MG63 (cell line): ENCODE measurements around the gene VAMP4. TPM values are rescaled to one million over a fixed set of nuclear protein-coding genes. Genes with fewer than 3 reads are reported as not detected.

ENCODE experiments used
- DNase-seq: peaks from one replicate; pipeline ENCODE4 v3.0.0-alpha.2; 2020
- H3K27me3 ChIP-seq: fragments of 250-450 bp; sonication (Bioruptor Pico); 2 replicates; pipeline ENCODE4 v1.5.1; 2020; ENCODE audit warnings: mild to moderate bottlenecking, moderate library complexity
- H3K36me3 ChIP-seq: fragments of 250-450 bp; sonication (Bioruptor Pico); 2 replicates; pipeline ENCODE4 v1.5.1; 2020; ENCODE audit warnings: mild to moderate bottlenecking, moderate library complexity
- H3K4me3 ChIP-seq: fragments of 250-450 bp; sonication (Bioruptor Pico); 2 replicates; pipeline ENCODE4 v1.5.1; 2020; ENCODE audit warnings: mild to moderate bottlenecking, moderate library complexity
- H3K9me3 ChIP-seq: fragments of 250-450 bp; sonication (Bioruptor Pico); 2 replicates; pipeline ENCODE4 v1.5.1; 2020; ENCODE audit warnings: mild to moderate bottlenecking, moderate library complexity
- total RNA-seq: library from RNA; depleted of rRNA; stranded (reverse); fragments of >200 nt; shearing (Covaris generic); gene quantifications from 2 replicates; pipeline ENCODE4 v1.2.3, GENCODE V29; 2014; ENCODE audit warnings: low replicate concordance; rRNA removed

The VAMP4 gene, protein sequence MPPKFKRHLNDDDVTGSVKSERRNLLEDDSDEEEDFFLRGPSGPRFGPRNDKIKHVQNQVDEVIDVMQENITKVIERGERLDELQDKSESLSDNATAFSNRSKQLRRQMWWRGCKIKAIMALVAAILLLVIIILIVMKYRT
- total RNA-seq: 8.0 and 12.1 TPM in 2 replicates

- H3K27me3 ChIP-seq: no peaks in the 10 kb centered on the region
- peak within 1 kb of the TSS; percentile 96 for H3K4me3 ChIP-seq
- peaks cover 9% of the 10 kb centered on the region for H3K36me3 ChIP-seq
- DNase-seq: peak; percentile 92
- no peaks in the 10 kb centered on the region for H3K9me3 ChIP-seq
Observed at GRCh38 chr1:171741872-171742576, at the start of gene VAMP4. Gene VAMP4 (minus strand): TSS chr1:171742065. CDS start chr1:171738414, 3,651 bp downstream.

DNA sequence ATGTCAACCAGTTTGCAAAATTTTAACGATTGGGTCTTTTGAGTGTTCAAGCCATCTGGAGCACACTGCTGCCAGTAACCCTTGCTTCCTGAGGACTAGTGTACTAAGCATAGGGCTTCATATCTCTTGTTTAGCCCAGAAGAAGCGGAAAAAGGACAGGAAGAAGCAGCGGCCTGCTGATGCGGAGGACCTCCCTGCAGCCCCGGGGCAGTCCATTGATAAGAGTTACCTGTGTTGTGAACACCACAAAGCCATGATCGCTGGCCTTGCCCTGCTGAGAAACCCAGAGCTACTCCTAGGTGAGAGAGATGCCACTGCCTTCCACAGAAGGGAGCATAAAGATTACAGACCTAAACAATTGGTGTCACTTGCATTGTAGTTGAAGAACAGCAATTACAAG, 48.5 kb upstream of the VAMP4 start:
- DNase-seq: no peak
- no peaks in the 10 kb centered on the region for H3K9me3 ChIP-seq
- no peaks in the 10 kb centered on the region for H3K27me3 ChIP-seq
- H3K4me3 ChIP-seq: no peak overlapping the region
- H3K36me3 ChIP-seq: peaks cover 98% of the 10 kb centered on the region

DNA sequence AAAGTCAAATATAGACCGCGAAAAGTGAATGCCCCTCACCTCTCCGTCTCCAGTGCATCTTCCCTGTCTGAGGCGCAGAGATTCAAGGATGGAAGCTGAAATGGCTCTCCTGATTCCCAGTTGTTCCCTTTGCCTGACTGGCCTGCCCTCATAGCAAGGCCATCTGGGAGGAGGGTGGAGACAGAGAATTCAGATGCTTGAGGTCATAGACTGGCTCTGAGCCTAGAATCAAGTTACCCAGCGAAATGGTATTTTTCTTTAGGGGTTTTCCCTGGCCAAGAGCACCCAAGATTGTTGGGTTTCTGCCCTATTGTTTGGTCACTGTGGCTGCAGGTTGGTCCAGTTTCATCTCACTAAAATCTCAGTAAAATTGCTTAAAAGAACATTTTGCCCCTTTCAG, 46.8 kb upstream of the VAMP4 start:
- Histone ChIP-seq H3K9me3 (no peaks in the 10 kb centered on the region), H3K4me3 (no peak overlapping the region), H3K27me3 (no peaks in the 10 kb centered on the region), H3K36me3 (peaks cover 92% of the 10 kb centered on the region)
- DNase-seq: peak; percentile 59

- no peak overlapping the region for H3K4me3 ChIP-seq
- no peak for DNase-seq
- no peaks in the 10 kb centered on the region for H3K27me3 ChIP-seq
- no peaks in the 10 kb centered on the region for H3K9me3 ChIP-seq
- H3K36me3 ChIP-seq: peaks cover 89% of the 10 kb centered on the region
Observed at GRCh38 chr1:171787686-171788480, 46.0 kb upstream of the VAMP4 start.

GRCh38 chr1:171786534-171786933, 44.7 kb upstream of the VAMP4 start:
- Histone ChIP-seq H3K9me3 (no peaks in the 10 kb centered on the region), H3K4me3 (no peak overlapping the region), H3K27me3 (no peaks in the 10 kb centered on the region), H3K36me3 (peaks cover 76% of the 10 kb centered on the region)
- DNase-seq: no peak

DNA sequence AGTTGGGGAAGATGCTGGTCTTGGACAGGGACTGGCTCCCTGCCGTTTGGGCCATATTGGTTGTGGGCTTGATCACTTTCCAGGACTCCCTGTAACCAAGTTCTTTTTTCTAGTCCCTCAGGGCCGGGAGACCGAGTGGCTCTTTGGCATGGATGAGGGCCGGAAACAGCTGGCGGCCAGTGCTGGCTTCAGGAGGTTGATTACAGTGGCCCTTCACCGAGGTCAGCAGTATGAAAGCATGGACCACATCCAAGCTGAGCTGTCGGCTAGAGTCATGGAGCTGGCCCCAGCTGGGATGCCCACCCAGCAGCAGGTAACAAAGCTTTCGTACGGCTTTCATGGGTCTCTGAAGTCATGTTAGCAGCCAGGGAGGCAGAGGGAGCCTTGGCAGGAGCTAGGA, 43.9 kb upstream of the VAMP4 start:
- Histone ChIP-seq H3K27me3 (no peaks in the 10 kb centered on the region), H3K9me3 (no peaks in the 10 kb centered on the region), H3K36me3 (peaks cover 68% of the 10 kb centered on the region), H3K4me3 (no peak overlapping the region)
- DNase-seq: no peak

DNA sequence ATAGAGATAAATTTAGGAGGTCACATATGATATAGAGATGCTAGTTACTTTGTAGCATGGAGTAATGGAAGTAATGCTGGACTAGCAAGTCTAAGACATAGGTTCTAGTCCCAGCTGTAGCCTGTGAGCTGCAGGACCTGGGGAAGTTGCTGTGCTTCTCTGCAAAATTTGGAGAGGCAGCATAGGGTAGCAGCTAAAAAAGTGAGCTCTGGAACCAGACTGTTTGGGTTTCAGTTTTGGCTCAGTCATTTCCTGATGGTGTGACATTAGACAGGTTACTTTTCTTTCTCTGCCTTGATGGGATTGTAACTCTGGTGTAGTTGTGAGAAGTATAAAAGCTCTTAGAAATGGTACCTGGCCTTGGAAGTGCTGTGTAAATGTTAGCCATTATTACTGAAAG, 42.9 kb upstream of the VAMP4 start:
- Histone ChIP-seq H3K27me3 (no peaks in the 10 kb centered on the region), H3K36me3 (peaks cover 58% of the 10 kb centered on the region)
- DNase-seq: no peak

DNA sequence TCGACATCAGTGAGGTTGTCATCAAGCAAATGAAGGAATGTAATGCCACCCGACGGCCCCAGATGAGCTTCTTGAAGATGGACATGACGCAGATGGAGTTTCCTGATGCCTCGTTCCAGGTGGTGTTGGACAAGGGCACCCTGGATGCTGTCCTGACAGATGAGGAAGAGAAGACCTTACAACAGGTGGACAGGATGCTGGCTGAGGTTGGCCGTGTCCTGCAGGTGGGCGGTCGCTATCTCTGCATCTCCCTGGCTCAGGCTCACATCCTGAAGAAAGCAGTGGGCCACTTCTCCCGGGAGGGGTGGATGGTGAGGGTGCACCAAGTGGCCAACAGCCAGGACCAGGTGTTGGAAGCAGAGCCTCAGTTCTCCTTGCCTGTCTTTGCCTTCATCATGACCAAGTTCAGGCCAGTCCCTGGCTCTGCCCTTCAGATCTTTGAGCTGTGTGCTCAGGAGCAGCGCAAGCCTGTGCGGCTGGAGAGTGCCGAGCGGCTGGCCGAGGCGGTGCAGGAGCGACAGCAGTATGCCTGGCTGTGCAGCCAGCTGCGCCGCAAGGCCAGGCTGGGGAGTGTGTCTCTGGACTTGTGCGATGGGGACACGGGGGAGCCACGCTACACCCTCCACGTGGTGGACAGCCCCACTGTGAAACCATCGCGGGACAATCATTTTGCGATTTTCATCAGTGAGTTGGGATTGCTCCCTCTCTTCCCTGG, 42.1 kb upstream of the VAMP4 start:
- no peak for DNase-seq
- peaks cover 52% of the 10 kb centered on the region for H3K36me3 ChIP-seq
- no peaks in the 10 kb centered on the region for H3K9me3 ChIP-seq
- no peak overlapping the region for H3K4me3 ChIP-seq
- no peaks in the 10 kb centered on the region for H3K27me3 ChIP-seq

More for the DNA sequence above, 42.9 kb upstream of the VAMP4 start:
- Histone ChIP-seq H3K4me3 (no peak overlapping the region), H3K9me3 (no peaks in the 10 kb centered on the region)

GRCh38 chr1:171781176-171781875, 39.5 kb upstream of the VAMP4 start, which contains the start of gene METTL13:
Gene METTL13 (plus strand): TSS chr1:171781660. CDS start chr1:171781968, 308 bp downstream.
- Histone ChIP-seq H3K27me3 (no peaks in the 10 kb centered on the region), H3K4me3 (peak within 1 kb of the TSS; percentile 97), H3K36me3 (peaks cover 26% of the 10 kb centered on the region), H3K9me3 (no peaks in the 10 kb centered on the region)
- DNase-seq: peak; percentile 100

DNA sequence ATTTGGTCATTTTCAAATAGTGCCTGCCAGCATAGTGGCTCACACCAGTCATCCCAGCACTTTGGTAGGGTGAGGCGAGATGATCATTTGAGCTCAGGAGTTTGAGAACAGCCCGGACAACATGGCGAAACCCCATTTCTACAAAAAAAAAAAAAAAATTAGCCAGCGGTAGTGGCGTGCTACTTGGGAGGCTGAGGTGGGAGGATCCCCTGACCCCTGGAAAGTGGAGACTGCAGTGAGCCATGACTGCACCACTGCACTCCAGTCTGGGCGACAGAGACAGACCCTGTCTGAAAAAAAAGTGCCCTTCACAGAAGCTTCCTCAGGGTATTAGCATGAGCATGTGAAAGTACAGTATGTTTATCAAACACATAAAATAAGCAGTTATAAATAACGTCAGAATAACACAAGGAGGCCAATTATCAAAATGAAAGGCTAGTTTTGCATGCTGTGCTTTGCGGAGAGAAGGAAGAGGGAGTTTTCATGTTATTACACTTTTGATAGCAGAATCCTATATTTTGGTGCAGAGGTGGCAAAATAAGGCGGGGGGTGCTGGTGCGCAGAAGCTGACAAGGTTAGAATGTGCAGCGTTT, 38.8 kb upstream of the VAMP4 start:
- Histone ChIP-seq H3K9me3 (no peaks in the 10 kb centered on the region), H3K36me3 (peaks cover 19% of the 10 kb centered on the region), H3K4me3 (peak overlapping the region; percentile 97), H3K27me3 (no peaks in the 10 kb centered on the region)
- DNase-seq: no peak

GRCh38 chr1:171772312-171772711, 30.4 kb upstream of the VAMP4 start:
- Histone ChIP-seq H3K4me3 (no peak overlapping the region), H3K36me3 (no peaks in the 10 kb centered on the region), H3K27me3 (peaks cover 5% of the 10 kb centered on the region; the same call in 1 of the 2 replicates), H3K9me3 (no peaks in the 10 kb centered on the region)
- DNase-seq: no peak

- no peaks in the 10 kb centered on the region for H3K9me3 ChIP-seq
- 0 out of 2 replicates have a peak, but pooled peaks cover 3% of the 10 kb centered on the region for H3K27me3 ChIP-seq
- H3K36me3 ChIP-seq: no peaks in the 10 kb centered on the region
- DNase-seq: no peak
- no peak overlapping the region for H3K4me3 ChIP-seq
Observed at GRCh38 chr1:171769754-171770153, 27.9 kb upstream of the VAMP4 start.

DNA sequence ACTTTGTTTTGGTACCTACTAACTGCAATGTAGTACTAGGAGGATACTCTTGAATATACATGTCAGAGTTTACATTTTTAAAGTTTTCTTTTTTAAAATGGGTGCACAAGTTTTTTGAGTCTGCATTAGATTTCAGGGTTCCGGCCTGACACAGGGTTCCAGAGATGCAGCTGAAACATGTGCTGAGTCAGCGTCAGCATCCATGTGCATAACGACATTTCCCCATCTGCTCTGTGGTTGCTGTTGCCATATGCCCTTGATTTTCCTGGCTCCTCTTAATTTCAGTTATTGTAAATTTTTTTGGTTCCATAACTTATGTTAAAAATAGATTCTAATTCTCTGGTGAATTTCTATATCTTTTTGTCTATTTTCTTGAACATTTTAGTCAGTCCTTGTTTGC, 27.3 kb upstream of the VAMP4 start:
- H3K9me3 ChIP-seq: no peaks in the 10 kb centered on the region
- no peak overlapping the region for H3K4me3 ChIP-seq
- no peaks in the 10 kb centered on the region for H3K27me3 ChIP-seq
- no peak for DNase-seq
- no peaks in the 10 kb centered on the region for H3K36me3 ChIP-seq

DNA sequence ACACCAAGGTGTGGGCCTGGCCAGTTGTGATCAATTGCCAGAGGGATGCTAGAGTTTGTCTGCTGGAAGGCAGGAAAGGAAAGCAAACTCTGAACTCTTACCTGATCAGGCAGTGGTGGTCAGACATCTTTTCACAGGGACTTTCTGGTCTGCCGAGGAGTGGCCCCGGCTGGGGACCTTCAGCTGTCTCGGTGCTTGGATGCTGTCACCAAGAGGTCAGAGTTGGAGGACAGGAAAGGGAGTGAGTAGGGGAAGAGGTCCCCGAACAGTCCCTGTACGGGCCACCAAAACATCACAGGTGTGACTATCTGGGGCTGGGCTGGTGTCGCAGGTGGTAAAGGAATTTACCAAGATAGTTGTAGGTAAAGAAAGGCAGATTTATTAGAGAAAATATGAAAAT, 21.9 kb upstream of the VAMP4 start:
- no peaks in the 10 kb centered on the region for H3K9me3 ChIP-seq
- DNase-seq: no peak
- no peak overlapping the region for H3K4me3 ChIP-seq
- H3K27me3 ChIP-seq: no peaks in the 10 kb centered on the region; the same call in 1 of the 2 replicates
- H3K36me3 ChIP-seq: no peaks in the 10 kb centered on the region

DNA sequence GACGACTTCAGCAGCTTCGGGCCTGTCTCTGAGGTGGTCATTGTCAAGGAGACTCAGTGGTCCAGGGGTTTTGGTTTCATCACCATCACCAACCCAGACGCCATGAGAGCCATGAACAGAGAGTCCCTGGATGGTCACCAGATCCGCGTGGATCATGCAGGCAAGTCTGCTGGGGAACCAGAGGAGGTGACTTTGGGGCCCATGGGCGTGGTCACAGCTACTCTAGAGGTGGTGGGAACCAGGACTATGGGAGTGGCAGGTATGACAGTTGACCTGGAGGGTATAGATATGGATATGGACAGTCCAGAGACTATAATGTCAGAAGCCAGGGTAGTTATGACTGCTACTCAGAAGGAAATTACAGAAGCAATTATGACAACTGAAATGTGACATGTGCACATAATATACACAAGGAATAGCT, 20.3 kb upstream of the VAMP4 start:
- no peaks in the 10 kb centered on the region; the same call in 1 of the 2 replicates for H3K27me3 ChIP-seq
- H3K36me3 ChIP-seq: no peaks in the 10 kb centered on the region
- no peaks in the 10 kb centered on the region for H3K9me3 ChIP-seq
- DNase-seq: no peak
- no peak overlapping the region for H3K4me3 ChIP-seq

GRCh38 chr1:171758011-171758410, 16.1 kb upstream of the VAMP4 start:
- no peak overlapping the region for H3K4me3 ChIP-seq
- no peaks in the 10 kb centered on the region; the same call in none of the 2 replicates for H3K9me3 ChIP-seq
- H3K36me3 ChIP-seq: no peaks in the 10 kb centered on the region
- no peak for DNase-seq
- no peaks in the 10 kb centered on the region; the same call in 1 of the 2 replicates for H3K27me3 ChIP-seq
